ENCODE measurements around the gene ACY1. TPM values are rescaled to one million over a fixed set of nuclear protein-coding genes. Genes with fewer than 3 reads are reported as not detected.

Gene ACY1
- total RNA-seq, 1 donor from 2014 or later: 59.4 TPM

Other genes starting within 250 kb of the ACY1 start
- gene IQCF6, start 204.3 kb upstream of the ACY1 start, total RNA-seq: not detected in 2 replicates
- not detected in 2 replicates for gene IQCF2, start 121.9 kb upstream of the ACY1 start, total RNA-seq
- gene IQCF5, start 107.9 kb upstream of the ACY1 start, total RNA-seq: not detected in 2 replicates
- not detected in 2 replicates for gene IQCF1, start 80.2 kb upstream of the ACY1 start, total RNA-seq
- gene RRP9, start 41.6 kb upstream of the ACY1 start, total RNA-seq: 43.2 and 49.4 TPM in 2 replicates
- 22.5 and 30.9 TPM in 2 replicates for gene PARP3, start 41.2 kb upstream of the ACY1 start, total RNA-seq
- gene GPR62, start 28.2 kb upstream of the ACY1 start, total RNA-seq: not detected in 2 replicates
- 123 and 144 TPM in 2 replicates for gene PCBP4, start 16.1 kb upstream of the ACY1 start, total RNA-seq
- 36.3 and 50.5 TPM in 2 replicates for gene ABHD14B, start 9.5 kb upstream of the ACY1 start, total RNA-seq
- 15.3 and 16.8 TPM in 2 replicates for gene ABHD14A, start 8.5 kb upstream of the ACY1 start, total RNA-seq
- 2,366 and 2,384 TPM in 2 replicates for gene RPL29, start 12.4 kb downstream of the ACY1 start, total RNA-seq
- 23.5 and 27.7 TPM in 2 replicates for gene DUSP7, start 73.0 kb downstream of the ACY1 start, total RNA-seq
- 4.0 and 4.7 TPM in 2 replicates for gene POC1A, start 170.9 kb downstream of the ACY1 start, total RNA-seq
- 47.5 and 54.2 TPM in 2 replicates for gene ALAS1, start 214.6 kb downstream of the ACY1 start, total RNA-seq
- not detected in 2 replicates for gene TLR9, start 242.1 kb downstream of the ACY1 start, total RNA-seq